ENCODE results near the gene NEK5.

GRCh38 chr13:51993713-51994112 lies 135.2 kb downstream of the NEK5 start:
- TF ChIP-seq CTCF (IDR thresholded peaks at IDR 0.05): no peak
- no peak for TF ChIP-seq POLR2A (IDR thresholded peaks at IDR 0.05)
